Measurements from ENCODE around the gene MAGI2.

- TF ChIP-seq CTCF (IDR thresholded peaks at IDR 0.05; ENCODE audit: low read depth, low read length, missing input control) (no peak), EGR1 (IDR thresholded peaks at IDR 0.05; ENCODE audit: low read depth in 2 of 2) (no peak), GABPA (IDR thresholded peaks at IDR 0.05 in 1 of 2, conservative IDR thresholded peaks at IDR 0.05 in 1 of 2) (no peak), REST (IDR thresholded peaks at IDR 0.05) (no peak), HNF4G (IDR thresholded peaks at IDR 0.05) (no peak), RAD21 (IDR thresholded peaks at IDR 0.05) (no peak), RXRA (IDR thresholded peaks at IDR 0.05) (no peak)
Observed at GRCh38 chr7:78171398-78171797, 1282.1 kb downstream of the MAGI2 start.

Data from liver (tissue), 3 donors.